GM18505 (cell line): ENCODE results near the gene RAD51B.

Source experiments
- ATAC-seq: cut with Tn5 transposase; IDR thresholded peaks from one replicate; pipeline ENCODE4 v1.9.1; 2021; ENCODE audit not compliant: unreplicated experiment
- POLR2A ChIP-seq: IDR thresholded peaks from 4 replicates; pipeline ENCODE4 v1.6.1; 2011; ENCODE audit warnings: borderline replicate concordance; ENCODE audit not compliant: insufficient read depth, insufficient read length; ENCODE audit errors: extremely low read depth

RAD51B gene

DNA sequence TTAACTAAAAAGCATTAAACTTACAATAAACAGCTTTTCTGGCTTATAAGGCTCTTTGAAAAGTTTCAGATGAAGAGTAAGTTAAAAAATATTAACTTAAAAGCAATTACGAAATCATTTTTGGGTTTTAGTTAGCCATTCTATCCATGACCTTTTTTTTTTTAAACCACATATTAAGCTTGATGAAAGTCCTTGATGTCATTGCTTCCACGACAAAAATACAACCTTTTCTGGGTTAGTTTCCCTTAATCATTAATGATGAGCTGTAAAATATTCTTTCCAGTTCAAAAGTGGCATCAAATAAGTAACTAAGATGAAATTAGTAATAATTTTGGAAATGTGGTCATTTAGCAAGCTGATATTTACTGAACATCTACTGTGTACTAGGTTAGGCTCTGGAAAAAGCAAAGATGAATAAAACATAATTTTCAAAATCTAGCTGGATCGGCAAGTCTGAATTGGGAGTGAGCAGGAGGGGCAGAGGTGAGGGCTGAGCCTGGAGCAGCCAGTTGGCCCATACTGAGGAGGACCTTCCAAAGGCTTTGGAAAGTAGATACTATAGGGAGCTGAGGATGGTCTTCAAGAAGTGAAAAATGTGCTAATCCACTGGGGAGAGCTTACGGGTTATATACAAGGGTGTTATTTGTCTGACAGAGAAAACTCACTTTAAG, 628.1 kb downstream of the RAD51B start:
- ATAC-seq: no peak
- no peak for TF ChIP-seq POLR2A

DNA sequence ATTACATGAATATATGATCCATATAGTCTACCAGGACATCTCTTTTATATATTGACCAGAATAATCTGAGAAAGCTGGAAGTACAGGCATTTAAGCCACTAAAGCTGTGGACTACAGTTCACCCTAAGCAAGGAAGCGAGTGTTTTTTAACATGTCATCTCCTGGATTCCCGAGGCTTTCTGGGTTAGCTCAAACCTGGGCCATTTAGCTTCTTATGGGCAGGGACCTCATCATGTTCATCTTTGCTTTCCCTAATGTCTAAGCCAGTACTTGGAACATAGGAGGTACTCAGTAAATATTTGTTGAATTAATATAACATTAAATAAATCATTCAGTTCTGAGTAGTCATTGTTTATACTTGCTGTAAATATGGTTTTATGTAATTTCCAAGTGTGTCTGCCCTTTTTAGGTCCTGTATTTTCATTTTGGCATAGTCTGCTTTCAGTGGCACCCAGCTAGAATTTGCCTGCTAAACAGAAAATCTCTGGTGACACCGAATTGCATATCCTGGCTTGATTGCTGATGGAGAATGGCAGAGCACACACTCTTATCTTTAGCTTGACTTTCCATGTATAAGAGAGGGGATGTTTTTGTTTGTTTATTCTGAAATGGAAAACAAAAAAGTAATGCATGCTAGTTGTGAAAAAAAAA, 628.8 kb downstream of the RAD51B start:
- no peak for TF ChIP-seq POLR2A
- no peak for ATAC-seq

DNA sequence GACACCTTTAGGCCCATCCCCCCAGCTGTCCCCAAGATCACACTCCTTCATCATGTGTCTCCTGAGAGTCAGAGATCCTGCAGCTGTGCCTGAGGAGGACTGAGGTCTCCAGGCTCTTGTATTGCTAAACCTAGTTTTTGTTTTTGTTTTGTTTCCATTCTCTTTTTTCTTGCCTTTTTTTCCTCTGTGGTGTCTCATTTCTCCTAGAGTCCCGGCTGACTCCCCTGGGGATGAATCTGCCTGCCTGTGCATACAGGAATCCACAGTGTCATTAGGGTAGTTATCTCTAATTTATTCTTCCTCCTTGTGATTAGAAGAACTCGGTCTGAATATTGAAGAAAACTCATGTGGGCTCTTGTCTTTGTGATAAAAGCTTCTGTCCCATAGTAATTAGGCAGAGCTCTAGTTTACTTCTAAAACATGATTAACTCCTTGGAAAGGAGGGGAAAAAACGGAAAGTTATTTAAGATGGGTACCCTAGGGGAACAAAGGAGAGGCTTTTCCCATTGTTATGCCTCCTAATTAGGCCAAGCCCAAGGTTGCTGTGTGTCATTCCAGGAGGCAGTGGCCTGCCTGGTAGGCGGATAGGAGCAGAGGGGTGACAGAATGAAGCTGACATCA, 630.1 kb downstream of the RAD51B start:
- no peak for ATAC-seq
- TF ChIP-seq POLR2A: no peak

DNA sequence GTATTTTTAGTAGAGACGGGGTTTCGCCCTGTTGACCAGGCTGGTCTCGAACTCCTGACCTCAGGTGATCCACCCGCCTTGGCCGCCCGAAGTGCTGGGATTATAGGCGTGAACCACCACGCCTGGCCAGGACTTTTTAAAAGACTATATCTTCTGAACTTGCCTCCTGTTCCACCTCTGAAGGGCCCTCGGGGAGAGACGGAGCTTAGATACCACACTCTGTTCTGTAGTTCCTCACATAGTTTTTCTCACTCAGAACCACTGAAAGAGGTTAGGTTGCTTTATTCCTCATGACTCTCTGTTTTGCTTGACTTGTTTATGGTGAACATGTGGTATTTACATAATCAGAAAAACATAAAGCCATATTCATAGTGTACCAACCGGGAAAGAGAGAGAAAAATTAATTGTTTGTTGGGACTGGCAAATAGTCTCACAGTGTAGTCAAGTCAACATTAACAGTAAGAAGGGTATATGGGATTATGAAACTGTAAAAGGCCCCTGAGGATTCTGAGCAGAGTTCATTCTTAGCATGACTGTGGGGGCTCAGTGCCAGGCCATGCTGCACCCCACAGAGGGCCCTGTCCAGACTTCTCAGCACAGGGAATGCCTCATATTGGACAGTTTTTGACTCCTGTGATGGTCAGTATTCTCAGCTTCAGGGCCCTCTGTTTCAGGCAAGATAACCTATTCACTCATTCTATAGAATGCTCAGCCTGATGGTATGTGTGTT, 631.0 kb downstream of the RAD51B start:
- ATAC-seq: no peak
- no peak for TF ChIP-seq POLR2A

DNA sequence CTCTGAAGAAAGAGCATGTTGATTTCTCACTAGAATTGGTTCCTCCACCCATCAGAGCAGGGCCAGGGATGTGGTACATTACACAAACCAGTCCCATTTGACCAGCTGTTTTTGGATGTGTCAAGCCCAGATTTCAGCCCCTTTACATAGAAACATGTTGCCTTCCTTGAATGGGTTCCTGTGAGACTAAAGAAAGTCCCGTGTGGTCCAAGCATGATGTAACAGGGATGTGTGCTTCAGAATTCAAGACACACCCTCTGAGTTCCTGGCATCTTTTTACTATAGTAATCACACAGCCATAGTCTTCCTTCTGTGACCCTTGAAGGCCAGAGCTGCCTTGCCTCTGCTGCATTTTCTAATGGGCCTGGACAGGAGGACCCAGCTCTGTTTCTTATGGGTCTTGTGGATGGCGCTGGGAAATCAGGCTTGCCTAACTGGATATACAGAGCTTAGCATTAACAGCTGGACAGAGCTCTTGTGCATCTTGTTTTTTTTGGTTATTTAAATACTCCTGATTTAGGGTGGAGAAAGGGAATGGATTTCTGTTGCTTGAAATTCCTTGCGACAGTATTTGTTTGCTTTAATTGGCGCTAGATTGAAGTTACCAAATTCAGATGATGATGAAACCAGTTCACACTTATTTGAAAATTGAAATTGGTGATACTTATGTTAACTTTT, 632.3 kb downstream of the RAD51B start:
- no peak for ATAC-seq
- no peak for TF ChIP-seq POLR2A

DNA sequence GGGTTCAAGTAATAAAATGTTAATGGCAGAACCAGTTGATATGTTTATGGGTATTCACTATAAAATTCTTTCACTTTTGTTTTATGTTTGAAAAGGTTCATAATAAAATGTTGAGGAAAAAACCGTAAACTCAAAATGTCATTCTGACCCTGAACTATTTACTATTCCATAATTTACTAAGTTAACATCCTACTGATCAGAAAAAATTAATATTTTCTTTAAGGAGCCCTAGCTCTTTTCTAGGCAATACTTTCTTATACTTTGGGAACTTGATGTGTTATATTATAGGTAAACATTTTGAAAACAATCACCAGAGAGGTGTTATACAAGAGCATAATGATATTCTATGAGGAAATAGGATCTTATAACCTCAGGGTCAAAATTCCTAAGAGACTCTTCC, 638.7 kb downstream of the RAD51B start:
- TF ChIP-seq POLR2A: no peak
- ATAC-seq: no peak

DNA sequence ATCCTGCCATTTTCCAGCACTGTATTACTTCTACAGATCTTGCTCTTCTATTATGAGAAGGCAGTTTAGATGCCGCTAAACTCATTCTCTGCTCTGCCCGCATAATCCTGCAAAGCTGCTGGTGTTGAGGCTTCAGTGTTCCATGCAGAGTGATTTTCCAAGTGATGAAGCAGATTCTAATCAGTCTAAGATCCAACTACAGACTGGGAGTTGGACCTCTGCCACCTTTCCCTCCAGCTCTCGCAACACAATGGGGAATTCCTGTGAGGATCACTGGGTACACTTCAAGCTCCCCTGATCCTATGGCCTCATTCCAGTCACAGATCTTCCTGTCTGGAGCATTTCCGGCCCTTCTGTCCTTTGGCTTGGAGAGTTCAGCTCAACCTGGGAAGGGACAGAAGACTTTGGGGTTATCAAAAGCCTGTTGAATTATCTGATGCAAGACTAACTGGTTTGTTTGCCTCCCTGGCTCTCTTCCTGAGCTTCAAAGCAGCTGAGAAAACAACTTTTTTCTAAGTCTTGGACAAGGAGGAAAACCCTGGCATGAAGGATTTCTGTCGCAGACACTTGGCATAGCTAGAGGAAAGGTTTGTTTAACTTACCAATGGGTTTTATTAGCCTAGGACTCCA, 639.4 kb downstream of the RAD51B start:
- ATAC-seq: no peak
- no peak for TF ChIP-seq POLR2A

DNA sequence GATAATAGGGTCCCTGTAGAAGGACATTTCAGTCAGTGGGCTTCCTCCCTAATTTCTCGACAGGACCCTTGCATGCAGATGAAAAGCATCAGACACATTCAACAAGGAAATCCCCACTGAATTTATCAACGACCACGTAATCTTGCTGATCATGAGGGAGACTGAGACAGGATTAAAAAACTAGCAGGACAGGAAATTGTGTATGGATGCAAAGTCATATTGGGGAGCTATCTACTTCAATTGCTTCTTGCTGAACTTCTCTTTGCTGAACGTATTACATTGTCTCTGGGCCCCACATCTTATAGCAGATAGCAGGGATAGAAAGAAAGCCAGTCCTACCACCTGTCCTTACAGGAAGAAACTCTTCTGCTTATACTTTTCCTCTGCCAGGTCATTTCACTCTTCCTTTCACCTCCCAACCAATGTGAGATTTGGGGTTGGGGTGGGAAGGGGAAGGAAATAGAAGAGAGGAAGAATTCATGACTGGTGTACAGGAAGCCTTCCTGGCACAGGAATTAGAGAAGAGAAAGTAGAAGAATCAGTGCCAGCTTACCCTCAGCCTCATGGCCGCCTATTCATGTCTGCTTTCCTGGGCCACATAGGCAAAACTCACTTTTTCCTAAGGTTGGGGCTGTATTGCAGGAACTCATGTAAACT, 640.0 kb downstream of the RAD51B start:
- TF ChIP-seq POLR2A: no peak
- ATAC-seq: no peak

DNA sequence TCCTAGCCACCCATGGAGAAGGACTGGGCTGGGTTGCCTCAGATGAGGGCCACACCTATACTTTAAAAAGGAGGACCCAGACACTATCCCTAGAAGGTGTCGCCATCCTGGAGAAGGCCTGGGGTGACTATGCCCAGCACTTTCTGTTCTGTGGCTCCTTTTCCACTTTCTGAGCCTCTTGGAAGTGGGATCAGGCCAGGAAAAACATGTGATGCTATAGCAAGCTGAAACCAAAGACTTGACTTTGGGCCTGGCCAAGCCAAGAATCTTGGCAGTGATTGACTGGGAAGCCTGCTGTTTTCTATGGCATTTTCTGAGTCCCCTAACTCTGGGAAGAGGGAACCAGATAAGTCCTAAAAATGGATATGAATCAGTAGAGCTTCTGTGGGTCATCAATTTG, 641.0 kb downstream of the RAD51B start:
- ATAC-seq: no peak
- TF ChIP-seq POLR2A: no peak

DNA sequence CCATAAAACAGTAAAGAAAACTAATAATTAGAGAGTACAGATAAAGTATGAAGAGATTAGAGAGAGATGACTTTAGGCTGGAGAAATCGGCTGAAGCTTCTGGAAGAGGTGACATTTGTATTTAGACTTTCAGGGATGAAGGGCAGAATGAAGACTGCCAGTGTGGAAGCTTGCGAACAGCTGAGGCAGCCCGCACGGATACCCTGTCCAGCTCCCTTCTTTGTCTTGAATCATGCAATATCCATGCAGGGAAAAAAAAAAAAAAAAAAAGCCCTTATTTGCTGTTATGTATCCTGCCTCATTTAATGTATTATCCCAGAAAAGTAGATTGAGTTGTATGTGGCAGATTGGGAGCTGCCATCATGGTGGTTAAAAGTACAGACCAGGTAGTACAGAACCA, 641.5 kb downstream of the RAD51B start:
- TF ChIP-seq POLR2A: no peak
- no peak for ATAC-seq

DNA sequence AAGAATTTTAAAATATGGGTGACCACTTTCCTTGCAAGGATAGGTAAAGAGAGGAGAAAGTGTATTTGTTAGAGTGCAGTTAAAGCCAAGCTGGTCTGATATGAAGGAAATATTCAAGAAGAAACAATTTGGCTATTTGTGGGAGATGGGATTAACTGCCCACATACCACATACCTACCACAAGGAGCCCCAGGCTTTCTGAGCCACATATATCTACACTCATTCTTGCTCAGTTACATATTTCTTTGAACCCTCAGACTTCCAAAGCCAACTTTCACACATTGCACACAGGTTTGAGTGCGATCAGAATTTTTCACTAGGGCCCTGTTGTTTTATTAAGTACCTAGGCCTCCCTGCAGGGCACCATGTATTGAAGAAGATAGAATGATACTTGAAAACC, 643.1 kb downstream of the RAD51B start:
- no peak for TF ChIP-seq POLR2A
- no peak for ATAC-seq

DNA sequence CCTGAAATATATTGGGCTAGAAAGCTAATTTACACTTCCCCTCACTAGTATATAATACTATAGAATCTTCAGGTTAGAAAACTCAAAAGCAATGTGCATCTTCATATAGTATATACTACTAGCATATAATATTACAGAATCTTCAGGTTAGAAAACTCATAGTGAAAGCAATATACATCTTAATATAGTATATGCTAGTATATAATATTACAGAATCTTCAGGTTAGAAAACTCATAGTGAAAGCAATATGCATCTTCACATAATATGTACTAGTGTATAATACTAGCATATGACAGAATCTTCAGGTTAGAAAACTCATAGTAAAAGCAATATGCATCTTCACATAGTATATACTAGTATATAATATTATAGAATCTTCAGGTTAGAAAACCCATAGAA, 643.7 kb downstream of the RAD51B start:
- ATAC-seq: no peak
- no peak for TF ChIP-seq POLR2A

DNA sequence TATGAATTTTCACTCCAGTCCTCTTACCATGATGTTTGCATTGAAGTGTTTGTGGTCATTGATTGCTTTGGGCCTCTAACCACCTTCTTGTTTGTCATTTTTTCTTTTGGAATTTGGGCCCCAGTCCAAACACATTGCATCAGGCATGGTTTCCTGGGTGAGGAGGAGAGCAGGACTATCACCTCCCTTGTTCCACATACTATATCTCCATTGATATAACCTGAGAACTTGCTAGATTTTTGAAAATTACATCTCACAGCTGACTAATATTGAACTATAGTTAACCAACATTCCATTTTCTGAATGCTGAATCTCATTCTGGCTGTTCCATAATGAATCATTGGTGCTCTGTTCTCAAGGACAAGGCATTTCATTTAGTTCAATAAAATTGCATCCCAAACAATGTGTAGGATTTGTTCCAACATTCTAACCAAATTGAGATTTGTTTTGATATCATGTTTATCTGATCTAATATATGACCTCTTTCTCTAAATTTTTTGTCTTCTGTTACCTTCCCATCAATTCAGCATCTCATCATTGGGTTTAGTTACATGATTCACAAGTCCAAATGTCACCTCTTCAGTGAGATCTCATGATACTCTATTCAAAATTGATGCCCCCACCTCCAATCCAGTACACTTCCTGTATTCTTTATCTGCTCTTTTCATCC, 644.3 kb downstream of the RAD51B start:
- TF ChIP-seq POLR2A: no peak
- ATAC-seq: no peak

DNA sequence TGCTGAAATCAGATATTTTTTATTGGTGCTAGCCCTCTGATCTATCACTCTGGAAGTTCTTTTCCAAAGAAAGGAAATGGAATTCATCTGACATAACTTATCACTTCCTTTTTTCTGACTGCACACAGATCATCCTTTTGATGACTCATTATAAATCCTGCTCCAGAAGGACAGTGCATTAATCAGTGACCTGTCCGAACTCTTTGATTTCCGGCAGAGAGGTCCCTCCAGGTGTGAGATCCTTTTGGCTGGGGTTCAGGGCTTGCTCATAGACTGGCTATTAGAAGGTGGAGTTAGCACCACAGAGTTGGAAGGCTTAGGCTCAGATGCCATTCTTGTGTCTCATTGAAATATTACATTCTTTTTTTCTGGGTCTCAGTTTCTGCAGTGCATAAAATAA, 645.1 kb downstream of the RAD51B start:
- ATAC-seq: no peak
- TF ChIP-seq POLR2A: no peak
